Mesothelial cell of epicardium (in vitro differentiated cells): Measurements from ENCODE around the gene TSPAN32. TPM values are rescaled to one million over a fixed set of nuclear protein-coding genes. Genes with fewer than 3 reads are reported as not detected.
A peak's percentile ranks its signal among the peaks of the same experiment; 100 is the strongest.

Experiments used
- DNase-seq, 2 experiments: peaks; one replicate each; pipeline ENCODE4 v3.0.0; 2021; ENCODE audit warnings: low spot score in 2 of 2; ENCODE audit not compliant: unreplicated experiment in 2 of 2
- H3K27ac Mint-ChIP-seq: 2 replicates; pipeline ENCODE4 v1.8.0; 2021; ENCODE audit warnings: mixed read lengths
- H3K27me3 Mint-ChIP-seq: 2 replicates; pipeline ENCODE4 v1.8.0; 2021; ENCODE audit warnings: low read depth, mixed read lengths
- H3K36me3 Mint-ChIP-seq: 2 replicates; pipeline ENCODE4 v1.8.0; 2021; ENCODE audit warnings: mixed read lengths
- H3K4me1 Mint-ChIP-seq: 2 replicates; pipeline ENCODE4 v1.8.0; 2021; ENCODE audit warnings: mixed read lengths
- H3K4me3 Mint-ChIP-seq: 2 replicates; pipeline ENCODE4 v1.8.0; 2021; ENCODE audit warnings: mild to moderate bottlenecking, moderate library complexity, mixed read lengths
- H3K9me3 Mint-ChIP-seq: 2 replicates; pipeline ENCODE4 v1.8.0; 2021; ENCODE audit warnings: mixed read lengths
- total RNA-seq: library from RNA; stranded (reverse); gene quantifications from 3 replicates; pipeline ENCODE4 v1.2.1, GENCODE V29; 2021
- TF ChIP-seq, protein P1 (sequence below): fragments of 200-600 bp; sonication (generic); IDR thresholded peaks from one replicate; pipeline ENCODE4 v1.5.0; 2021; ENCODE audit warnings: antibody characterized with exemption; ENCODE audit not compliant: unreplicated experiment

Gene TSPAN32
- total RNA-seq, 1 donor from 2014 or later: 0.94 TPM

- DNase-seq: no peak
- Mint-ChIP-seq H3K4me3 (no peak overlapping the region), H3K27ac (peak overlapping the region; percentile 34), H3K27me3 (no peaks in the 10 kb centered on the region), H3K9me3 (no peaks in the 10 kb centered on the region), H3K4me1 (peaks cover 37% of the 10 kb centered on the region), H3K36me3 (no peaks in the 10 kb centered on the region)
- TF ChIP-seq, protein P1, sequence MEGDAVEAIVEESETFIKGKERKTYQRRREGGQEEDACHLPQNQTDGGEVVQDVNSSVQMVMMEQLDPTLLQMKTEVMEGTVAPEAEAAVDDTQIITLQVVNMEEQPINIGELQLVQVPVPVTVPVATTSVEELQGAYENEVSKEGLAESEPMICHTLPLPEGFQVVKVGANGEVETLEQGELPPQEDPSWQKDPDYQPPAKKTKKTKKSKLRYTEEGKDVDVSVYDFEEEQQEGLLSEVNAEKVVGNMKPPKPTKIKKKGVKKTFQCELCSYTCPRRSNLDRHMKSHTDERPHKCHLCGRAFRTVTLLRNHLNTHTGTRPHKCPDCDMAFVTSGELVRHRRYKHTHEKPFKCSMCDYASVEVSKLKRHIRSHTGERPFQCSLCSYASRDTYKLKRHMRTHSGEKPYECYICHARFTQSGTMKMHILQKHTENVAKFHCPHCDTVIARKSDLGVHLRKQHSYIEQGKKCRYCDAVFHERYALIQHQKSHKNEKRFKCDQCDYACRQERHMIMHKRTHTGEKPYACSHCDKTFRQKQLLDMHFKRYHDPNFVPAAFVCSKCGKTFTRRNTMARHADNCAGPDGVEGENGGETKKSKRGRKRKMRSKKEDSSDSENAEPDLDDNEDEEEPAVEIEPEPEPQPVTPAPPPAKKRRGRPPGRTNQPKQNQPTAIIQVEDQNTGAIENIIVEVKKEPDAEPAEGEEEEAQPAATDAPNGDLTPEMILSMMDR: no peak
These were observed 1.2 kb downstream of the TSPAN32 start for GRCh38 chr11:2302896-2303626.

GRCh38 chr11:2303627-2304505 is 2.1 kb downstream of the TSPAN32 start:
- DNase-seq: no peak
- no peaks in the 10 kb centered on the region for H3K27me3 Mint-ChIP-seq
- peak overlapping the region; percentile 75 for H3K27ac Mint-ChIP-seq
- TF ChIP-seq, protein P1: no peak
- no peaks in the 10 kb centered on the region for H3K9me3 Mint-ChIP-seq
- H3K4me1 Mint-ChIP-seq: peaks cover 37% of the 10 kb centered on the region
- H3K4me3 Mint-ChIP-seq: no peak overlapping the region
- H3K36me3 Mint-ChIP-seq: no peaks in the 10 kb centered on the region

DNA sequence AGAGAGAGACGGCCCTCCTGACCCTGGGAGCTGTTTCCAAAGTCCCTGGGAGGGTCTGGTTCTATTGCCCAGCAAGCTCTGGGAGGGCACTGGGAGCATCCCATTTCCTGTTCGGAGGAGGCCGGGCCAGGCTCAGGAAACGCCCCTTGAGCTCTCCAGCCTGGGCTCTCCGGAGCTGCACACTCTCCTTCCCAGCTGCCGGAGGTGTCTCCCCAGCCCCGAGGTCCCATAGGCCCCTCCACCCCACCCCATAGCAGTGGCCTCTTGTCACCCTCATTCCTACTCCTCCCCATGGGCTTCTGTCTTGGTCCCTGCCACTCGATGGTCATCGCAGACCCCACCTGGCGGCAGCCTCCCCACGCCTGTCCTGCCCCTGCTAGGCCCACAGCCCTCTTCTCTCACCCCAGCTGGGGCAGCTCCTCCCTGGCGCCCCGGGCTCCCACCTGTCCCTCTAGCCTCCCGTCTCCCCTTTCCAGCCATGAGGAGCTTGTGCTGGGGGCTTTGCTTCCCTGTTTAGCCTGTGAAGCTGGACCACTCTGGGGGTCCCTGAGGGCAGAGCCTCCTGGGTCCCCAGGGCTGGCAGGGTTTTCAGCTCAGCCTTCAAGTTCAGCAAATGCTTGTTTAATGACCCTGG is 2.8 kb downstream of the TSPAN32 start:
- no peaks in the 10 kb centered on the region for H3K36me3 Mint-ChIP-seq
- no peaks in the 10 kb centered on the region for H3K9me3 Mint-ChIP-seq
- no peaks in the 10 kb centered on the region for H3K27me3 Mint-ChIP-seq
- H3K4me3 Mint-ChIP-seq: no peak overlapping the region
- TF ChIP-seq, protein P1: no peak
- DNase-seq: no peak
- peaks cover 34% of the 10 kb centered on the region for H3K4me1 Mint-ChIP-seq
- peak overlapping the region; percentile 75 for H3K27ac Mint-ChIP-seq

GRCh38 chr11:2305140-2305778 is 3.4 kb downstream of the TSPAN32 start:
- Mint-ChIP-seq H3K36me3 (no peaks in the 10 kb centered on the region), H3K4me1 (peaks cover 34% of the 10 kb centered on the region), H3K27ac (peak overlapping the region; percentile 100), H3K27me3 (no peaks in the 10 kb centered on the region), H3K9me3 (no peaks in the 10 kb centered on the region), H3K4me3 (no peak overlapping the region)
- TF ChIP-seq, protein P1: peak; percentile 79
- peak; percentile 66 to 84 for DNase-seq

GRCh38 chr11:2305788-2306451 is 4.1 kb downstream of the TSPAN32 start:
- H3K4me3 Mint-ChIP-seq: peak overlapping the region; percentile 55
- H3K27ac Mint-ChIP-seq: peak overlapping the region; percentile 100
- no peaks in the 10 kb centered on the region for H3K9me3 Mint-ChIP-seq
- TF ChIP-seq, protein P1: no peak
- H3K27me3 Mint-ChIP-seq: no peaks in the 10 kb centered on the region
- H3K4me1 Mint-ChIP-seq: peaks cover 34% of the 10 kb centered on the region
- DNase-seq: peak in 1 of 2 experiments; percentile 44
- H3K36me3 Mint-ChIP-seq: no peaks in the 10 kb centered on the region
